Esophagus squamous epithelium (tissue), 5 donors: ENCODE measurements around the gene ZNF133. TPM values are rescaled to one million over a fixed set of nuclear protein-coding genes. Genes with fewer than 3 reads are reported as not detected.

Experiments
- DNase-seq: peaks from one replicate; lab custom pipeline; 2025; lab: John Stamatoyannopoulos, UW
- H3K27ac ChIP-seq, 4 donors: fragments of 200-600 bp; sonication (generic); one replicate each; pipeline ENCODE4 v1.5.1; 2016 to 2019; ENCODE audit warnings: mild to moderate bottlenecking in 1 of 4
- H3K27me3 ChIP-seq, 4 donors: fragments of 200-600 bp; sonication (generic); 1 replicate in 3 of 4; 2 replicates in 1 of 4; pipeline versions ENCODE4 v1.5.1 to v1.6.0; 2017 to 2021; ENCODE audit warnings: antibody characterized with exemption in 1 of 4
- H3K36me3 ChIP-seq, 3 donors: fragments of 200-600 bp; sonication (generic); one replicate each; pipeline ENCODE4 v1.5.1; 2016 to 2019
- H3K4me1 ChIP-seq, 3 donors: fragments of 200-600 bp; sonication (generic); one replicate each; pipeline ENCODE4 v1.5.1; 2017 to 2019
- H3K4me3 ChIP-seq, 4 donors: fragments of 200-600 bp; sonication (generic); 1 replicate in 3 of 4; 2 replicates in 1 of 4; pipeline ENCODE4 v1.5.1; 2016 to 2019; ENCODE audit warnings: mild to moderate bottlenecking in 2 of 4, moderate library complexity in 1 of 4
- H3K9me3 ChIP-seq, 3 donors: fragments of 200-600 bp; sonication (generic); one replicate each; pipeline ENCODE4 v1.5.1; 2016 to 2019
- POLR2A ChIP-seq, 4 donors: fragments of 450-650 bp; IDR thresholded peaks; one replicate each; pipeline ENCODE4 v1.6.1; 2017; ENCODE audit warnings: antibody characterized with exemption in 4 of 4, mild to moderate bottlenecking in 4 of 4, moderate library complexity in 3 of 4
- WGBS, 2 donors: methylation state at CpG; one replicate each; pipeline ENCODE4 v1.1.5; 2018; 5-methylcytosine and 5-hydroxymethylcytosine counted together
- intact Hi-C: fragments of 100-400 bp; cut with DNase I; formaldehyde crosslinking; loops from one replicate; pipeline ENCODE4 v1.15.0; 2022
- total RNA-seq, 4 donors: library from RNA; depleted of rRNA; stranded (reverse); fragments of >200 nt; gene quantifications; one replicate each; pipeline ENCODE4 v1.1.0, GENCODE V29; 2016
- TF ChIP-seq, protein P1 (sequence below), 6 experiments: fragments of 450-650 bp in 4 of 6; fragments of 200-600 bp in 2 of 6; sonication (generic) in 2 of 6; IDR thresholded peaks; one replicate each; pipeline ENCODE4 v1.5.1; 2016 to 2019; ENCODE audit warnings: antibody characterized with exemption in 6 of 6, mild to moderate bottlenecking in 4 of 6, moderate library complexity in 4 of 6
- donor health status: DM: yes; HTN: yes; CAD: no.

Gene ZNF133
- total RNA-seq, 4 donors from 2014 or later, result 10.1 to 20.2 (median 13.7) TPM

DNA sequence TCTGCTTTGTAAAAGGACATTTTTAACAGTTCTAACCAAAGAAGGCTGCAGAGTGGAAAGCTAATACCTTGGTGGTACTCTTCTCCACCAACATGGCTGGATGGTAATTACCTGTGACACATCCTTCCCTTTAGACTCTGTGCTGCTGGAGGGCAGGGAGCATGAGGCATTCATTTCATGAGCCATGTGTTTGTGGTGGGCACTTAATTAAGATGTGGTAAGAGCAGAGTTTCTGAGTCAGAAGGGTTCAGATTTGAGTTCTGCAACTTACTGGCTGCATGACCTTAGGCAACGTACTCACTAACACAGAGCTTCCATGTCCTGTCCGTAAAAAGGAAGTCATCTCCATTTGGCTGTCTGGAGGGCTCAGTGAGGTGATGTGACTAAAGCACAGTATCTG is 9.1 kb upstream of the ZNF133 start:
- Histone ChIP-seq H3K36me3 (no peaks in the 10 kb centered on the region), H3K4me3 (no peak overlapping the region), H3K27ac (no peak overlapping the region), H3K9me3 (peaks cover 0 to 1% (median 0%) of the 10 kb centered on the region in 3 donors), H3K4me1 (peaks cover 0 to 3% (median 0%) of the 10 kb centered on the region in 3 donors), H3K27me3 (peaks cover 0 to 68% (median 0%) of the 10 kb centered on the region in 4 donors)
- intact Hi-C loops, result no loop called here
- no peak for DNase-seq
- TF ChIP-seq, protein P1, sequence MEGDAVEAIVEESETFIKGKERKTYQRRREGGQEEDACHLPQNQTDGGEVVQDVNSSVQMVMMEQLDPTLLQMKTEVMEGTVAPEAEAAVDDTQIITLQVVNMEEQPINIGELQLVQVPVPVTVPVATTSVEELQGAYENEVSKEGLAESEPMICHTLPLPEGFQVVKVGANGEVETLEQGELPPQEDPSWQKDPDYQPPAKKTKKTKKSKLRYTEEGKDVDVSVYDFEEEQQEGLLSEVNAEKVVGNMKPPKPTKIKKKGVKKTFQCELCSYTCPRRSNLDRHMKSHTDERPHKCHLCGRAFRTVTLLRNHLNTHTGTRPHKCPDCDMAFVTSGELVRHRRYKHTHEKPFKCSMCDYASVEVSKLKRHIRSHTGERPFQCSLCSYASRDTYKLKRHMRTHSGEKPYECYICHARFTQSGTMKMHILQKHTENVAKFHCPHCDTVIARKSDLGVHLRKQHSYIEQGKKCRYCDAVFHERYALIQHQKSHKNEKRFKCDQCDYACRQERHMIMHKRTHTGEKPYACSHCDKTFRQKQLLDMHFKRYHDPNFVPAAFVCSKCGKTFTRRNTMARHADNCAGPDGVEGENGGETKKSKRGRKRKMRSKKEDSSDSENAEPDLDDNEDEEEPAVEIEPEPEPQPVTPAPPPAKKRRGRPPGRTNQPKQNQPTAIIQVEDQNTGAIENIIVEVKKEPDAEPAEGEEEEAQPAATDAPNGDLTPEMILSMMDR (IDR thresholded peaks at IDR 0.05), result no peak
- no peak for TF ChIP-seq POLR2A (IDR thresholded peaks at IDR 0.05)
- 57 to 69% methylated on average over 2 of the region's 2 CpGs for WGBS, 2 donors

DNA sequence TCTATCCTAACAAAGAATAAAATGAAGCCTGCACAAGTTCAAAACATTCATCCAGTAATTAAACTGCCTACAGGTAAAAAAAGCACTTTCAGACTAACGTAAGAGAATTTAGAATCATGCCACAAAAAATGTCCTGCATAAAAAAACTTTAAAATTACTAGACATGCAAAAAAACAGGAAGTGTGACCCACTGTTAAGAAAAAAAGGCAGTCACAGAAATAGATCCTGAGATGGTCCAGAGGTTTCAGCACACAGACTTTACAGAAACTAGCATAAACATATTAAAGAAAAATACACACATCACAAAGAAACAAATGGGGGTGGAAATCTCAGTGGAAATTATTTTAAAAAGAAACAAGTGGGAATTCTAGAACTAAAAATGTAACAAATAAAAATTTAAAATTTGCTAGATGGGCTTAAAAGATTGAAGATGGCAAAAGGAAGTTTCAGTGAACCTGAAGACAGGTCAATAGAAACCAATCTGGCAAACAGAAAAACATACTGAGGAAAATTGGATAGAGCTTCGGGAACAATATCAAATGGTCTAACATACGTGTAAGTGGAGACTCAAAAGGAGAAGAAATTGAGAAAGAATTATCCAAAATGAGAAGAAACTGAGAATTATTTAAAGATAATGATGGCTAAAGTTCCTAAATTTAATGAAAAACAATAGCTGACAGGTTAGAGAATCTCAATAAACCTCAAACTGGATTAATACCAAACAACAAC is 3.4 kb upstream of the ZNF133 start:
- H3K9me3 ChIP-seq, result peaks cover 0 to 21% (median 7%) of the 10 kb centered on the region in 3 donors
- H3K36me3 ChIP-seq, result no peaks in the 10 kb centered on the region
- TF ChIP-seq, protein P1 (IDR thresholded peaks at IDR 0.05), result no peak
- TF ChIP-seq POLR2A (IDR thresholded peaks at IDR 0.05), result no peak
- intact Hi-C loops, result no loop called here
- no peak overlapping the region for H3K27ac ChIP-seq
- H3K4me3 ChIP-seq, result no peak overlapping the region
- 76 to 81% methylated on average over 3 of the region's 3 CpGs for WGBS, 2 donors
- no peak for DNase-seq
- peaks cover 0 to 57% (median 0%) of the 10 kb centered on the region in 4 donors for H3K27me3 ChIP-seq
- peaks cover 0 to 19% (median 10%) of the 10 kb centered on the region in 3 donors for H3K4me1 ChIP-seq

- Histone ChIP-seq H3K9me3 (peaks cover 0 to 21% (median 7%) of the 10 kb centered on the region in 3 donors), H3K36me3 (peaks cover 0 to 13% (median 0%) of the 10 kb centered on the region in 3 donors), H3K4me3 (peak overlapping the region; percentile 80 to 98 (median 84)), H3K27ac (peak overlapping the region; percentile 93 to 99 (median 94)), H3K4me1 (peaks cover 0 to 26% (median 11%) of the 10 kb centered on the region in 3 donors), H3K27me3 (peaks cover 0 to 33% (median 0%) of the 10 kb centered on the region in 4 donors)
- 3 to 14% methylated on average over 7 to 11 of the region's 11 CpGs for WGBS, 2 donors
- no peak for DNase-seq
- TF ChIP-seq POLR2A (IDR thresholded peaks at IDR 0.05), result no peak
- TF ChIP-seq, protein P1 (IDR thresholded peaks at IDR 0.05), result no peak
- intact Hi-C loops, result no loop called here
These were observed 797 bp upstream of the ZNF133 start for GRCh38 chr20:18287546-18287914.

DNA sequence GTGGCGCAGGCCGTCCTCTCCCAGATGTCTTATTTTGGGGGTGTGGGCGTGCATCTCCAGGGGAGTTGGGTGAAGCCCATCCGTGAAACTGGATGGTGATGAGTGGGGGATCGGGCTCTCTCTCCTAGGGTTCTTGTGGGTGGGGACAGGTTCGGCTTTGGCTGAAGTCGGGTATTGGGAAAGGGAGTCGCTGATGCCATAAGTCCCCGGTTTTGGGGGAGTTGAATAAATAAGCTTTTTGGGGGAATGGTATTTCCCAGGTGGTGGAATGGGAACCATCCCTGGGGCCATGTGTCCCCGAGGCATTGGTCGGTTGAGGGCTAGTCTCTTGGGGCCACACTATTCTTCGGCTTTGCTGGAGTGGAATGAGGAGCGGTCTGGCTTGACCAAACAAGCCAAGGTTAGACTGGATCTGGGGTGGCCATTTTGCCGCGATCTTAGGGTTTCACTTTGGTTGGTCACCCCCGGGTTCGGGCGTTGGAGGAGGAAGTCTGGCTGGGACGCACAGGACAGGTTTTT is 481 bp downstream of the ZNF133 start:
- H3K27ac ChIP-seq, result peak overlapping the region; percentile 93 to 99 (median 94)
- TF ChIP-seq POLR2A (IDR thresholded peaks at IDR 0.05), result no peak
- TF ChIP-seq, protein P1 (IDR thresholded peaks at IDR 0.05), result no peak
- no peak for DNase-seq
- 4 to 11% methylated on average over 15 to 16 of the region's 19 CpGs for WGBS, 2 donors
- intact Hi-C loops, result no loop called here
- H3K27me3 ChIP-seq, result peaks cover 0 to 21% (median 0%) of the 10 kb centered on the region in 4 donors
- H3K36me3 ChIP-seq, result peaks cover 0 to 23% (median 0%) of the 10 kb centered on the region in 3 donors
- peaks cover 0 to 21% (median 7%) of the 10 kb centered on the region in 3 donors for H3K9me3 ChIP-seq
- peak overlapping the region; percentile 80 to 98 (median 84) for H3K4me3 ChIP-seq
- H3K4me1 ChIP-seq, result peaks cover 0 to 26% (median 11%) of the 10 kb centered on the region in 3 donors

GRCh38 chr20:18289306-18289705 is 979 bp downstream of the ZNF133 start:
- H3K9me3 ChIP-seq, result peaks cover 0 to 20% (median 7%) of the 10 kb centered on the region in 3 donors
- peaks cover 0 to 26% (median 11%) of the 10 kb centered on the region in 3 donors for H3K4me1 ChIP-seq
- peak overlapping the region; percentile 80 to 98 (median 84) for H3K4me3 ChIP-seq
- WGBS, 2 donors, result 77 to 84% methylated on average over 6 of the region's 6 CpGs
- TF ChIP-seq, protein P1 (IDR thresholded peaks at IDR 0.05), result no peak
- no peak for TF ChIP-seq POLR2A (IDR thresholded peaks at IDR 0.05)
- no peak for DNase-seq
- peaks cover 0 to 16% (median 0%) of the 10 kb centered on the region in 4 donors for H3K27me3 ChIP-seq
- intact Hi-C loops, result no loop called here
- peak overlapping the region in 2 of 4 donors; percentile 93 to 96 for H3K27ac ChIP-seq
- peaks cover 0 to 23% (median 0%) of the 10 kb centered on the region in 3 donors for H3K36me3 ChIP-seq
